ENCODE results near the gene PSAPL1. TPM values are rescaled to one million over a fixed set of nuclear protein-coding genes. Genes with fewer than 3 reads are reported as not detected.

Gene PSAPL1
- total RNA-seq, 1 experiment from 2014 or later, result 14.3 TPM

DNA sequence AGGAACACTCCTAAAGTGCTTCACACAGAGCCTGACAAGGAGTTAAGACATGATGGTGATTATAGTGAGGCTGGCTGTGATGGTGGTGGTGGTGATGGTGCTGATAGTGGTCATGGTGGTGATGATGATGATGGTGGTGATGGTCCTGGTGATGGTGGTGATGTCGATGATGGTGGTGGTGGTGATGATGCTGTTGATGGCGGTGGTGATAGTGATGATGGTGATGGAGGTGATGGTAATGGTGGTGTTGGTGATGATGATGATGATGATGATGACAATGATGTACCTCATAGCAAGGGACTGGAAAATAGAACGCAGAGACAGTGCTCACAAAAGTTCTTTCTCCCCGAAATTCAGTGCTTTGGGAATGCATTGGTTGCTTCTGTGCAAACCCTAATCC is 34.3 kb upstream of the PSAPL1 start:
- no peak overlapping the region for H3K4me3 Mint-ChIP-seq (ENCODE audit: unreplicated experiment)
- Histone ChIP-seq H3K27me3 (replicated peaks; ENCODE audit: control insufficient read depth, insufficient read depth, low read length) (no peaks in the 10 kb centered on the region), H3K4me3 (ENCODE audit: low read depth, low read length) (no peak overlapping the region), H3K4me1 (no peaks in the 10 kb centered on the region), H3K9me3 (peaks cover 5% of the 10 kb centered on the region; the same call in 1 of the 2 replicates), H3K36me3 (ENCODE audit: control insufficient read depth, insufficient read depth, low read length) (no peaks in the 10 kb centered on the region)
- BruUV-seq (replicated peaks), result no TSS peak
- POLR2A ChIA-PET, result no interaction called here
- CTCF ChIA-PET, result no interaction called here
- H3K9me3 Mint-ChIP-seq (ENCODE audit: unreplicated experiment), result no peaks in the 10 kb centered on the region
- no peaks in the 10 kb centered on the region for H3K4me1 Mint-ChIP-seq (ENCODE audit: low read depth, unreplicated experiment)
- intact Hi-C loops (cut with micrococcal nuclease; ENCODE audit: unreplicated experiment), result no loop called here
- H3K27ac Mint-ChIP-seq (ENCODE audit: unreplicated experiment), result no peak overlapping the region
- TF ChIP-seq CTCF (IDR thresholded peaks at IDR 0.05; ENCODE audit: insufficient read depth in 1 of 2, low read depth in 1 of 2, low read length in 1 of 2, severe bottlenecking in 1 of 2, unreplicated experiment in 1 of 2), result no peak
- peaks cover 3% of the 10 kb centered on the region for H3K27me3 Mint-ChIP-seq (ENCODE audit: insufficient read depth, unreplicated experiment)
- H3K36me3 Mint-ChIP-seq (ENCODE audit: insufficient read depth, unreplicated experiment), result no peaks in the 10 kb centered on the region
- no peak for DNase-seq

- DNase-seq, result no peak
- Histone ChIP-seq H3K4me1 (no peaks in the 10 kb centered on the region), H3K9me3 (peaks cover 5% of the 10 kb centered on the region; the same call in 1 of the 2 replicates), H3K4me3 (ENCODE audit: low read depth, low read length) (no peak overlapping the region), H3K36me3 (ENCODE audit: control insufficient read depth, insufficient read depth, low read length) (no peaks in the 10 kb centered on the region), H3K27me3 (replicated peaks; ENCODE audit: control insufficient read depth, insufficient read depth, low read length) (no peaks in the 10 kb centered on the region)
- Mint-ChIP-seq H3K4me3 (ENCODE audit: unreplicated experiment) (no peak overlapping the region), H3K4me1 (ENCODE audit: low read depth, unreplicated experiment) (no peaks in the 10 kb centered on the region), H3K27me3 (ENCODE audit: insufficient read depth, unreplicated experiment) (peaks cover 3% of the 10 kb centered on the region), H3K9me3 (ENCODE audit: unreplicated experiment) (no peaks in the 10 kb centered on the region), H3K27ac (ENCODE audit: unreplicated experiment) (no peak overlapping the region), H3K36me3 (ENCODE audit: insufficient read depth, unreplicated experiment) (no peaks in the 10 kb centered on the region)
- ChIA-PET POLR2A (no interaction called here), CTCF (interaction anchor here (0.6 to 0.8 kb wide), 2 partner anchors 74 to 278 kb away, joined by 3 read pairs; no protein-coding TSS in a partner anchor)
- peak in 1 of 2 experiments; percentile 34 for TF ChIP-seq CTCF (IDR thresholded peaks at IDR 0.05; ENCODE audit: insufficient read depth in 1 of 2, low read depth in 1 of 2, low read length in 1 of 2, severe bottlenecking in 1 of 2, unreplicated experiment in 1 of 2)
- intact Hi-C loops (cut with micrococcal nuclease; ENCODE audit: unreplicated experiment), result no loop called here
- no TSS peak for BruUV-seq (replicated peaks)
These were observed 32.7 kb upstream of the PSAPL1 start for GRCh38 chr4:7467471-7467870.

GRCh38 chr4:7466904-7467303 is 32.2 kb upstream of the PSAPL1 start:
- peaks cover 3% of the 10 kb centered on the region for H3K27me3 Mint-ChIP-seq (ENCODE audit: insufficient read depth, unreplicated experiment)
- peaks cover 5% of the 10 kb centered on the region; the same call in 1 of the 2 replicates for H3K9me3 ChIP-seq
- no peaks in the 10 kb centered on the region for H3K9me3 Mint-ChIP-seq (ENCODE audit: unreplicated experiment)
- no peaks in the 10 kb centered on the region for H3K4me1 Mint-ChIP-seq (ENCODE audit: low read depth, unreplicated experiment)
- CTCF ChIA-PET, result interaction anchor here (0.6 to 0.8 kb wide), 2 partner anchors 73 to 277 kb away, joined by 3 read pairs; no protein-coding TSS in a partner anchor
- POLR2A ChIA-PET, result no interaction called here
- H3K27me3 ChIP-seq (replicated peaks; ENCODE audit: control insufficient read depth, insufficient read depth, low read length), result no peaks in the 10 kb centered on the region
- no peaks in the 10 kb centered on the region for H3K4me1 ChIP-seq
- no peak overlapping the region for H3K27ac Mint-ChIP-seq (ENCODE audit: unreplicated experiment)
- no peak for DNase-seq
- H3K36me3 Mint-ChIP-seq (ENCODE audit: insufficient read depth, unreplicated experiment), result no peaks in the 10 kb centered on the region
- intact Hi-C loops (cut with micrococcal nuclease; ENCODE audit: unreplicated experiment), result no loop called here
- H3K4me3 ChIP-seq (ENCODE audit: low read depth, low read length), result no peak overlapping the region
- no TSS peak for BruUV-seq (replicated peaks)
- TF ChIP-seq CTCF (IDR thresholded peaks at IDR 0.05; ENCODE audit: insufficient read depth in 1 of 2, low read depth in 1 of 2, low read length in 1 of 2, severe bottlenecking in 1 of 2, unreplicated experiment in 1 of 2), result no peak
- H3K4me3 Mint-ChIP-seq (ENCODE audit: unreplicated experiment), result no peak overlapping the region
- H3K36me3 ChIP-seq (ENCODE audit: control insufficient read depth, insufficient read depth, low read length), result no peaks in the 10 kb centered on the region

Data from Caco-2 (cell line).